Cerebellar nuclear complex (tissue), 1 donor: Measurements from ENCODE around the gene ARL17A.
"Not testable (repeated sequence)": the region's sequence is repeated elsewhere in the genome, so short reads cannot be mapped to it uniquely, and the experiment has no call there.

Experiments used
- DNase-seq, 2 experiments: peaks; one replicate each; lab custom pipeline; 2025; lab: John Stamatoyannopoulos, UW

ARL17A gene

GRCh38 chr17:46548607-46549006 lies 30.9 kb downstream of the ARL17A start:
- not testable (repeated sequence) for DNase-seq

- DNase-seq, result not testable (repeated sequence)
Measured at GRCh38 chr17:46534716-46535115, 44.8 kb downstream of the ARL17A start.

GRCh38 chr17:46512168-46512567 lies 67.3 kb downstream of the ARL17A start, which contains the start of gene LRRC37A2:
TSS of gene LRRC37A2 (plus strand) at chr17:46512468. CDS start at chr17:46512713, 245 bp downstream.
- DNase-seq, result not testable (repeated sequence)

GRCh38 chr17:46505896-46506295 lies 73.6 kb downstream of the ARL17A start:
- not testable (repeated sequence) for DNase-seq

GRCh38 chr17:46499437-46500139 lies 79.9 kb downstream of the ARL17A start:
- DNase-seq, result not testable (repeated sequence)

DNA sequence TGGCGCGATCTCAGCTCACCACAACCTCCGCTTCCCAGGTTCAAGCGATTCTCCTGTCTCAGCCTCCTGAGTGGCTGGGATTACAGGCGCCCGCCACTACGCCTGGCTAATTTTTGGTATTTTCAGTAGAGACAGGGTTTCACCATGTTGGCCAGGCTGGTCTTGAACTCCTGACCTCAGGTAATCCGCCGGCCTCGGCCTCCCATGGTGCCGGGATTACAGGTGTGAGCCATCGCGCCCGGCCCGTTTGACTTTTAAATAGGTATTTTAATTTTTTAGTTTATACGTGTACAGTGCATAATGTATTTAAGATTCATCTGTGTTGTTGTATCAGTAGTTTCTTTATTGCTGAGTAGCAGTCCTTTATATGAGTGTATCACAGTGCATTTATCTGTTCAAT lies 87.5 kb downstream of the ARL17A start:
- DNase-seq, result not testable (repeated sequence)

DNA sequence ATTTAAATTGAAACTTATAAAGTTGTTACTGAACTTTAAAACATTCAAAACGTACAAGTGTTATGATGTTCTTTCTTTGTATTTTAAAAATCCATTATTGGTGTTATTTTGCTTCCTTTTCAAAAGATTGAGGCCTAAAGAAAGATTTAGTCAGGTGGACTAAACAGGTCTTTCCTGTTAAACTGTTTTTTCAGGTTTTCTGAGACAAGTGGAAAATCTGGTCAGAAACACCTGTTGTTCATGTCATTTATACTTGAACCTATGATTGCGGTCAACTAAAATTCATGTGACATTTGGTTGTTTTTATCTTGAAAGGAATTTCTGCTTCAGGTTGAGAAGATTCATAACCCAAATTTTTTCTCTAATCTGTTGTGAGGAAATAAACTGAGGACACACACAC lies 98.2 kb downstream of the ARL17A start:
- not testable (repeated sequence) for DNase-seq

- not testable (repeated sequence) for DNase-seq
Measured at GRCh38 chr17:46478823-46479222, 100.7 kb downstream of the ARL17A start.

DNA sequence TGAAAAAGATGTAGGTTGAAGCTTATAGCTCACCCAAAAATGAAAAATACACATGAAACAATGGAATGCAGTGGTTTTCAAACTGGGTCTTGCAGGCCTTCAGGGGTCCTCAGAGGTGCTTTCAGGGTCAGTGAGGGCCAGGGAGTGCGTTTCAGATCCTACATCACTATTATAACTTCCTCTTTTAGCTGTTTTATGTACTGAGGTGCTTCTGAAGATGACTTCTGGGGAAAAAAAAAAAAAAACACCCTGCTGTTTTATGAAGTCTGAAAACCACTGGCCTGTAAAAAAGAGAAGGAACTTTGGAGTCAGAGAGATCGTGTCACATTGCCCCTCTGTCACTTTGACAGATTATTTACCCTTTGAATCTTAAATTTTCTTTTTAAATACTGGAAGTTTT lies 103.9 kb downstream of the ARL17A start:
- DNase-seq, result not testable (repeated sequence)

GRCh38 chr17:46474489-46474888 lies 105.0 kb downstream of the ARL17A start:
- not testable (repeated sequence) for DNase-seq

- DNase-seq, result not testable (repeated sequence)
Measured at GRCh38 chr17:46467618-46468017, 111.9 kb downstream of the ARL17A start.
